ENCODE measurements around the gene NFKBIZ. TPM values are rescaled to one million over a fixed set of nuclear protein-coding genes. Genes with fewer than 3 reads are reported as not detected.

Gene NFKBIZ
- total and polyA plus RNA-seq, 11 donors: 5.6 to 44.8 (median 9.9) TPM

- peaks cover 0 to 23% (median 13%) of the 10 kb centered on the region in 9 donors for H3K36me3 ChIP-seq
- H3K9me3 ChIP-seq: peaks cover 0 to 6% (median 0%) of the 10 kb centered on the region in 12 donors
- 53 to 62% (median 56%) methylated on average over 7 of the region's 7 CpGs for WGBS, 4 donors
- intact Hi-C loops (cut with DNase I): loop anchor here in 7 of 10 donors (2.0 to 10.0 kb wide), 5 partner anchors 33 to 723 kb away; partner anchors contain the start of gene NFKBIZ (in 1 of the 7)
- TF ChIP-seq POLR2A (IDR thresholded peaks at IDR 0.05) (no peak), CTCF (IDR thresholded peaks at IDR 0.05) (peak; percentile 19 to 72 (median 59))
- no peak overlapping the region for H3K4me3 ChIP-seq
- peaks cover 0 to 43% (median 20%) of the 10 kb centered on the region in 12 donors for H3K4me1 ChIP-seq
- H3K27me3 ChIP-seq: no peaks in the 10 kb centered on the region
- peak overlapping the region in 1 of 12 donors; percentile 1 for H3K27ac ChIP-seq
- ATAC-seq: no peak
- no peak for DNase-seq
Measured at GRCh38 chr3:101813817-101814440, 35.4 kb upstream of the NFKBIZ start.

- peaks cover 0 to 6% (median 0%) of the 10 kb centered on the region in 12 donors for H3K9me3 ChIP-seq
- H3K36me3 ChIP-seq: peaks cover 0 to 32% (median 13%) of the 10 kb centered on the region in 9 donors
- no peaks in the 10 kb centered on the region for H3K27me3 ChIP-seq
- intact Hi-C loops (cut with DNase I): loop anchor here in 6 of 10 donors (2.0 to 10.0 kb wide), 5 partner anchors 32 to 722 kb away; partner anchors contain the start of gene NFKBIZ (in 1 of the 6)
- DNase-seq: no peak
- TF ChIP-seq POLR2A (IDR thresholded peaks at IDR 0.05) (no peak), CTCF (IDR thresholded peaks at IDR 0.05) (no peak)
- H3K4me1 ChIP-seq: peaks cover 0 to 34% (median 14%) of the 10 kb centered on the region in 12 donors
- peak overlapping the region in 6 of 12 donors; percentile 1 to 50 (median 24) for H3K27ac ChIP-seq
- 47 to 59% (median 55%) methylated on average over 3 of the region's 3 CpGs for WGBS, 4 donors
- H3K4me3 ChIP-seq: no peak overlapping the region
- ATAC-seq: peak; percentile 41 to 84 (median 64)
Measured at GRCh38 chr3:101814835-101815234, 34.5 kb upstream of the NFKBIZ start.

GRCh38 chr3:101816215-101817149 lies 32.8 kb upstream of the NFKBIZ start:
- Histone ChIP-seq H3K9me3 (no peaks in the 10 kb centered on the region), H3K27me3 (no peaks in the 10 kb centered on the region), H3K36me3 (peaks cover 0 to 47% (median 17%) of the 10 kb centered on the region in 9 donors), H3K27ac (peak overlapping the region in 5 of 12 donors; percentile 9 to 50 (median 15)), H3K4me1 (peaks cover 0 to 28% (median 10%) of the 10 kb centered on the region in 12 donors), H3K4me3 (no peak overlapping the region)
- TF ChIP-seq CTCF (IDR thresholded peaks at IDR 0.05) (no peak), POLR2A (IDR thresholded peaks at IDR 0.05) (no peak)
- WGBS, 4 donors: 67 to 83% (median 72%) methylated on average over 4 of the region's 4 CpGs
- DNase-seq (no peak), ATAC-seq (peak in 1 of 4 donors; percentile 11)
- intact Hi-C loops (cut with DNase I): loop anchor here in 2 of 10 donors (5.0 to 10.0 kb wide), 2 partner anchors 36 to 48 kb away; no protein-coding TSS in a partner anchor
